PFSK-1 (cell line): ENCODE results near the gene AIG1.

Source experiments
- FOXP2 ChIP-seq: optimal IDR thresholded peaks from 2 replicates; pipeline ENCODE3; 2011; ENCODE audit warnings: borderline replicate concordance, control low read depth, inconsistent platforms; ENCODE audit not compliant: insufficient read depth; ENCODE audit errors: extremely low read length, extremely low read depth
- POLR2AphosphoS5 ChIP-seq: IDR thresholded peaks from 2 replicates; pipeline ENCODE4 v1.6.1; 2012; ENCODE audit warnings: low read depth, mild to moderate bottlenecking, control low read depth, low read length, moderate library complexity
- SIN3A ChIP-seq: IDR thresholded peaks from 2 replicates; pipeline ENCODE4 v1.6.1; 2012; ENCODE audit warnings: mild to moderate bottlenecking, low read length, moderate library complexity, borderline replicate concordance; ENCODE audit not compliant: insufficient read depth
- TAF1 ChIP-seq: IDR thresholded peaks from 2 replicates; pipeline ENCODE4 v1.6.1; 2012; ENCODE audit warnings: low read length, control low read depth, borderline replicate concordance; ENCODE audit not compliant: insufficient read depth
- TF ChIP-seq, protein P1 (sequence below), 2 experiments: IDR thresholded peaks; 2 replicates each; pipeline versions ENCODE4 v1.6.1 to v1.8.0; 2011 to 2012; ENCODE audit warnings: low read depth in 2 of 2, low read length in 2 of 2, control low read depth in 1 of 2, inconsistent platforms in 1 of 2, mild to moderate bottlenecking in 1 of 2, moderate library complexity in 1 of 2; ENCODE audit not compliant: insufficient read depth in 1 of 2

Gene AIG1

DNA sequence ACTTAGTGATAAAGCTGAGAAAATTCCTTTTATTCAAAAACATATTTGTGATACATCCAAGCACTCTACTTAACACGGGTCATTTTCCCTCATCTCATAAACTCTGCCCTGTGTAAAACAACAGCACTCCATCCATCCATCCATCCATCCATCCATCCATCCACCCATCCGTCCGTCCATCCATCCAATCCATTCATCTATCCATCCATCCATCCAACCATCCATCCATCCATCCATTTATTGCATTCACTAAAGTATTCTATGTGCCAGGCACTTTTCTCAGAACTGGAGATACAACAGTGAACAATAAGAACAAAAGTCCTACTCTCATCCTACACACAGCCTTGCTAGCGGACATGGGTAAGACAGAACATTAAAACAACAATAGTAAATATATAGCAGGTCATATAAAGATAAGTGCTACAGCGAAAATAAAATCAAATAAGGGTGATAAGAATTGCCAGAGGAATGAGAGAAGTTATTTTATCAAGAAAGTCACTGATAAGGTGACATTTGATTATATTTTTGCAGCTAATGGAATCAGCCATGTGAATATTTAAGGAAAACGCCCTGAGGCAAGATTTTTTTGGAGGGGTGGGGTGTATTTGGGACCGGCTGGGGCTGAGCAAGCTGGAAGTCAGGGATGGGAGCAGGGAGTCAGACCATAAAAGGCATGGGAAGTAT lies 311.7 kb downstream of the AIG1 start:
- no peak for TF ChIP-seq POLR2AphosphoS5
- TF ChIP-seq, protein P1, sequence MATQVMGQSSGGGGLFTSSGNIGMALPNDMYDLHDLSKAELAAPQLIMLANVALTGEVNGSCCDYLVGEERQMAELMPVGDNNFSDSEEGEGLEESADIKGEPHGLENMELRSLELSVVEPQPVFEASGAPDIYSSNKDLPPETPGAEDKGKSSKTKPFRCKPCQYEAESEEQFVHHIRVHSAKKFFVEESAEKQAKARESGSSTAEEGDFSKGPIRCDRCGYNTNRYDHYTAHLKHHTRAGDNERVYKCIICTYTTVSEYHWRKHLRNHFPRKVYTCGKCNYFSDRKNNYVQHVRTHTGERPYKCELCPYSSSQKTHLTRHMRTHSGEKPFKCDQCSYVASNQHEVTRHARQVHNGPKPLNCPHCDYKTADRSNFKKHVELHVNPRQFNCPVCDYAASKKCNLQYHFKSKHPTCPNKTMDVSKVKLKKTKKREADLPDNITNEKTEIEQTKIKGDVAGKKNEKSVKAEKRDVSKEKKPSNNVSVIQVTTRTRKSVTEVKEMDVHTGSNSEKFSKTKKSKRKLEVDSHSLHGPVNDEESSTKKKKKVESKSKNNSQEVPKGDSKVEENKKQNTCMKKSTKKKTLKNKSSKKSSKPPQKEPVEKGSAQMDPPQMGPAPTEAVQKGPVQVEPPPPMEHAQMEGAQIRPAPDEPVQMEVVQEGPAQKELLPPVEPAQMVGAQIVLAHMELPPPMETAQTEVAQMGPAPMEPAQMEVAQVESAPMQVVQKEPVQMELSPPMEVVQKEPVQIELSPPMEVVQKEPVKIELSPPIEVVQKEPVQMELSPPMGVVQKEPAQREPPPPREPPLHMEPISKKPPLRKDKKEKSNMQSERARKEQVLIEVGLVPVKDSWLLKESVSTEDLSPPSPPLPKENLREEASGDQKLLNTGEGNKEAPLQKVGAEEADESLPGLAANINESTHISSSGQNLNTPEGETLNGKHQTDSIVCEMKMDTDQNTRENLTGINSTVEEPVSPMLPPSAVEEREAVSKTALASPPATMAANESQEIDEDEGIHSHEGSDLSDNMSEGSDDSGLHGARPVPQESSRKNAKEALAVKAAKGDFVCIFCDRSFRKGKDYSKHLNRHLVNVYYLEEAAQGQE (IDR thresholded peaks at IDR 0.05; ENCODE audit: insufficient read depth in 1 of 2, low read depth in 2 of 2, low read length in 2 of 2): no peak
- TF ChIP-seq TAF1: no peak
- TF ChIP-seq FOXP2: no peak
- TF ChIP-seq SIN3A: no peak

DNA sequence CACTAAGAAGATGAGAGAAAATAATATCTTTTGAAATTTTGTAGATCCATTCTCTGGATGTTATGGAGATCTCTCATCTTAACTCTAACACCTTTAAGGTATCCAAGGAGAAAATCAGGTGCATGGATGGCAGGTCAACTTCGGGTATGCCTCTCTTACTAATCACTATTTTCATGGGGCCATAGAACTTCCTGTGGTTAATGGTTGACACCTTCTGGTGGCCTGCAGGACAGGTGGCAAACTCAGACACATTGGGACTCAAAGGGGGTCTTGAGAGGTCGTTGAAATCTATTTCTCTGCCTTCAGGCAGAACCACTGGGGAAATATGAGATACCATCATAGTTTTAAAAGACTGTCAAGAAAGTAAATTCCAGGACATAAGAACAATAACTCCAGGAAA lies 313.3 kb downstream of the AIG1 start:
- TF ChIP-seq, protein P1 (IDR thresholded peaks at IDR 0.05; ENCODE audit: insufficient read depth in 1 of 2, low read depth in 2 of 2, low read length in 2 of 2): no peak
- TF ChIP-seq POLR2AphosphoS5 (no peak), FOXP2 (no peak), SIN3A (no peak), TAF1 (no peak)

DNA sequence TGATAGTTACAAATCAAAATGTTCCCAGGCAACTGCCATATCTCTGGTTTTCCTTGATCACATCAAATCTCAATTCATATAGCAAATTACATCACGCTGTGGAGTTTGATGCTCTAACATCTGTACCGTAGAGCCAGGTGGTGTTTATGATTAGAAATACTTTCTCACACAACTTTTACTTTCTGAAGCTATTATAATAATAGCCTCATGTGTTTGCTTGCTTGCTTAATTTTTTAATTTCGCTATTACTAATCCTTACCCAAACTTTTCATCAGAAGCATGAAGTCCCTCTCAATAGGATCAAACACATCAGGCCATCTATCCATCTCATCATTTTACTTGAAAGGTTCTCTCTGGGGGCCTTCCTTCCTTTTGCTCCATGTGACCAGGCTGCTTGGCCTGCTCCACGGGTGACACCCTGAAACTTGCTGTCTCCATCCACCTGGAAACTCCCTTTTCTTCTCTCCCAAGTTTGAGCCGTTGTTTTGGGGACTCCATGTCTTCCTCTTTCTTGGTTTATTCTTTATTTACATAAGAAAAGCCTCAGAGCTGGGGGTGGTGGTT lies 314.4 kb downstream of the AIG1 start:
- no peak for TF ChIP-seq SIN3A
- no peak for TF ChIP-seq TAF1

DNA sequence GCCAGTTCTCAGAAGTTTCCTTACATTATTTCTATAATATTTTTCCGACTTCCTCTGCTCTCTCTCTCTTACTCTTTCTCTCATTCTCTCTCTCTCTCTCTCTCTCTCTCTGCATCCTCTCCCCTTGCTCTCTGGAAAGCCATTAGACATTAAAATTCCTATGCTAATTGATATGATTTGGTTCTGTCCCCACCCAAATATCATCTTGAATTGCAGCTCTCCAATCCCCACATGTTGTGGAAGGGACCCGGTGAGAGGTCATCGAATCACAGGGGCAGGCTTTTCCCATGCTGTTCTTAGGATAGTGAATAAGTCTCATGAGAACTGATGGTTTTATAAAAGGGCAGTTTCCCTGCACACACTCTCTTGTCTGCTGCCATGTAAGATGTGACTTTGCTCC lies 315.7 kb downstream of the AIG1 start:
- TF ChIP-seq TAF1 (no peak), FOXP2 (no peak), SIN3A (no peak), POLR2AphosphoS5 (no peak)
- TF ChIP-seq, protein P1 (IDR thresholded peaks at IDR 0.05; ENCODE audit: insufficient read depth in 1 of 2, low read depth in 2 of 2, low read length in 2 of 2): no peak

DNA sequence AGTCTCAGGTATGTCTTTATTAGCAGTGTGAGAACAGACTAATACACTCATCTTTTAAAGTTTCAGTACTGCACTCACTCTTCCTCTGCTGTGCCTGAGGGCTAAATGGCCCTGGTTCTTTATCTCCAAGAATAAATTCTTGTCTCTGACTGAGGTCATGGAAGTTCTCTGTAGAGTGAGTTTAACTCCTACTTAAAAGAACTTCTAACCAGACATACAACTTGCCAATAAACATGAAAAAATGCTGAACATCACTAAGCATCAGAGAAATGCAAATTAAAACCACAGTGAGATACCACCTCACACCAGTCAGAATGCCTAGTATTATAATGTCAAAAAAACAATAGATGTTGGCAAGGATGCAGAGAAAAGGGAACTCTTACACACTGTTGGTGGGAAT lies 316.2 kb downstream of the AIG1 start:
- no peak for TF ChIP-seq POLR2AphosphoS5
- TF ChIP-seq SIN3A: no peak
- TF ChIP-seq TAF1: no peak
- TF ChIP-seq, protein P1 (IDR thresholded peaks at IDR 0.05; ENCODE audit: insufficient read depth in 1 of 2, low read depth in 2 of 2, low read length in 2 of 2): no peak
- TF ChIP-seq FOXP2: no peak
